ENCODE results near the gene ARHGEF28.

DNA sequence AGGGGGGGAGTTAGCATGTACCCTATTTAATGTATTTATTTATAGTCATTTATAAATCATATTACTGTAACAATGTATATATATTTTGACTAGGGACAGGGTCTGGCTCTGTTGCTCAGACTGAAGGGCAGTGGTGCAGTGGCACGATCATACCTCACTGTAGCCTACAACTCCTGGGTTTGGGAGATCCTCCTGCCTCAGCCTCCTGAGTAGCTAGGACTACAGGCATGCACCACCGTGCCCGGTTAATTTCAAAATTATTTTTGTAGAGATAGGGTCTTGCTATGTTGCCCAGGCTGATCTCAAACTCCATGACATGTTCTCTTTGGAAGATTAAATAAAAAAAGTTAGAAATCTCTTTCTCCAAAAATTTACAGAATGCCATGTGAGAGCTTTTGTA is 52.8 kb downstream of the ARHGEF28 start:
- TF ChIP-seq POLR2A (IDR thresholded peaks at IDR 0.05; ENCODE audit: borderline replicate concordance, extremely low read depth, insufficient read depth, insufficient read length) (no peak), EZH2phosphoT487 (IDR thresholded peaks at IDR 0.05; ENCODE audit: borderline replicate concordance) (no peak), TCF7L2 (IDR thresholded peaks at IDR 0.05; ENCODE audit: borderline replicate concordance, extremely low read depth, insufficient read depth, insufficient read length) (no peak), YY1 (IDR thresholded peaks at IDR 0.05; ENCODE audit: extremely low read depth, insufficient replicate concordance, low read depth, low read length) (no peak), RAD21 (IDR thresholded peaks at IDR 0.05; ENCODE audit: low read depth) (no peak), POLR2AphosphoS5 (IDR thresholded peaks at IDR 0.05; ENCODE audit: low read depth, low read length) (no peak)
- TF ChIP-seq, protein P1, sequence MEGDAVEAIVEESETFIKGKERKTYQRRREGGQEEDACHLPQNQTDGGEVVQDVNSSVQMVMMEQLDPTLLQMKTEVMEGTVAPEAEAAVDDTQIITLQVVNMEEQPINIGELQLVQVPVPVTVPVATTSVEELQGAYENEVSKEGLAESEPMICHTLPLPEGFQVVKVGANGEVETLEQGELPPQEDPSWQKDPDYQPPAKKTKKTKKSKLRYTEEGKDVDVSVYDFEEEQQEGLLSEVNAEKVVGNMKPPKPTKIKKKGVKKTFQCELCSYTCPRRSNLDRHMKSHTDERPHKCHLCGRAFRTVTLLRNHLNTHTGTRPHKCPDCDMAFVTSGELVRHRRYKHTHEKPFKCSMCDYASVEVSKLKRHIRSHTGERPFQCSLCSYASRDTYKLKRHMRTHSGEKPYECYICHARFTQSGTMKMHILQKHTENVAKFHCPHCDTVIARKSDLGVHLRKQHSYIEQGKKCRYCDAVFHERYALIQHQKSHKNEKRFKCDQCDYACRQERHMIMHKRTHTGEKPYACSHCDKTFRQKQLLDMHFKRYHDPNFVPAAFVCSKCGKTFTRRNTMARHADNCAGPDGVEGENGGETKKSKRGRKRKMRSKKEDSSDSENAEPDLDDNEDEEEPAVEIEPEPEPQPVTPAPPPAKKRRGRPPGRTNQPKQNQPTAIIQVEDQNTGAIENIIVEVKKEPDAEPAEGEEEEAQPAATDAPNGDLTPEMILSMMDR (IDR thresholded peaks at IDR 0.05 in 2 of 3, conservative IDR thresholded peaks at IDR 0.05 in 1 of 3; ENCODE audit: borderline replicate concordance in 1 of 3, insufficient read depth in 1 of 3, low read depth in 2 of 3, low read length in 2 of 3) = no peak
- TF ChIP-seq, protein P2, sequence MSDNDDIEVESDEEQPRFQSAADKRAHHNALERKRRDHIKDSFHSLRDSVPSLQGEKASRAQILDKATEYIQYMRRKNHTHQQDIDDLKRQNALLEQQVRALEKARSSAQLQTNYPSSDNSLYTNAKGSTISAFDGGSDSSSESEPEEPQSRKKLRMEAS (IDR thresholded peaks at IDR 0.05) = no peak
